ENCODE measurements around the gene POLR1E.
"Not testable (repeated sequence)": the region's sequence is repeated elsewhere in the genome, so short reads cannot be mapped to it uniquely, and the experiment has no call there.

POLR1E gene

GRCh38 chr9:37465249-37466036, 20.3 kb upstream of the POLR1E start, which contains the start of gene ZBTB5:
ZBTB5 (minus strand) TSS chr9:37465450; CDS start chr9:37442551, 22,899 bp downstream.
- peak; percentile 100 for DNase-seq

DNA sequence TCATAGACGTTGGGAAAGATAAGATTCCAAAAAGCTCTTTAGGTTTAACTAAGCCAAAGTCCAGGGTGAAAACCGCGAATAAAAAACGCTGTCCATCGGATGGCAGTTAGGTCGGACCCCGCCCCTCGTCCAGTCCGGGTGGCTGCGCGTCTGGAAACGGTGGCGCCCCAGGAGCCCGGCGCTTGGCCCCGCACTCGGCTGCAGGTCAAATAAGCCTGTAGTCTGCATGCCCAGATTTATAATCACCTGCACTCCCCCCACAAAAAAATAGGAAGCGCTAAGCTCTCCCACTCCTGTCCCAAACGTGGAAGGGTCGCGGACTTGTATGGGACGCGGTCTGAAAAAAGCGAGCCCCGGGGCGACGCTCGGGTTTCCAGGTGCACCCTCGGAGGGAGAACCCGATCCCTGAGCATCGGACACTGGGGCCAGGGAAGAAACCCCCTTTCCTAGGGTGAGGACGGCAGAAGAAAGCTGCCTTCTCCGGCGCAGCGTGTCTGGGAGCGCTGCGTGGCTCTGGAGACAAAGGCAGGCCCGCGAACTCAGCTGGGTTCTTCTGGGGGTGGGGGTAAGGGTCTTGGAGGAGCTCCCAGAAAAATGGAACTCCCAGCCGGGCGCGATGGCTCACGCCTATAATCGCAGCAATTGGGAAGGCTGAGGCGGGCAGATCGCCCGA, 19.6 kb upstream of the POLR1E start:
- peak; percentile 86 for DNase-seq

- DNase-seq: not testable (repeated sequence)
Observed at GRCh38 chr9:37467530-37467929, 18.2 kb upstream of the POLR1E start.

- DNase-seq: no peak
Observed at GRCh38 chr9:37468620-37469019, 17.1 kb upstream of the POLR1E start.

DNA sequence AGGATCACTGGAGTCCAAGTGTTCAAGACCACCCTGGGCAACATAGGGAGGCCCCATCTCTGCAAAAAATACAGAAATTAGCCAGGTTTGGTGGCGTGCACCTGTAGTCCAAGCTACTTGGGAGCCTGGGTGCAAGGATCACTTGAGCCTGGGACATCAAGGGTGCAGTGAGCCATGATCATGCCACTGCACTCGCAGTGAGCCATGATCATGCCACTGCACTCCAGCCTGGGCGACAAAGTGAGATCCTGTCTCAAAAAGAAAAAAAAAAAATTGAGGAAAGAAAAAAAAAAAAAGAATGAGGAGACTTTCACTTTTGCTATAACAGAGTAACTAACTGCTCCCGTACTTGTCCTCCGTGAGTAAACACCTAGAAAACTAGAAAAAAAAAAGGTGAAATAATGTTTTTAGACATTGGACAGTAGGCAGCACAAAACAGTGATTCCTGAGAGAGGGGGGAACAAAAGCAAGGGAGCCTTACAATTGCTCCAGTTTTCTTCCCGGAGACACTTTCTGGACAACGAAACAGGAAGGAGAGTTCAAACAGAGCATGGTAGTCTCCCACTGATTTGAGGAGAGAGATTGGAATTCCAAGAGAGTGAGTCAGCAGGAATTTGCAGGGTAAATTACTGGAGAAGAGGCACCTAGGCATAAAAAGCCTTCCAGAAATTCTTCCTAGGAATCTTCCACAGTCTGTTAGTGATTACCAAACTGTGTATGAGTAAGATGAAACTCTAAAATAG, 13.6 kb upstream of the POLR1E start:
- peak; percentile 95 for DNase-seq

GRCh38 chr9:37473982-37474381, 11.8 kb upstream of the POLR1E start:
- not testable (repeated sequence) for DNase-seq

DNA sequence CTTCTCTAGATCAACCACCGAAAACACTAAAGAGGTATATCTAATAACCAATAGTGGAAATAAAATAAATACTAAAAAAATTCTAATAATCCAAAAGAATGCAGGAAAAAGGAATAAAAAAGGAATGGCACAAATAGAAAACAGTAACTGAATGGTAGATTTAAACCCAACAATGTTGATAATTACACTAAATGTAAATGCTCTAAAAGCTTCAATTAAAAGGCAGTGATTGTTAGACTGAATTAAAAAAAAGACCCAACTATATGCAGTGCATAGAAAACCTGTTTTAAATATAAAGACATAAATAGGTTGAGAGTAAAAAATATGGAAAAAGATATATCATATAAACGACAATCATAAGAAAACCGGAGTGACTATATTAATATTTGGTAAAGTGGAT, 11.3 kb upstream of the POLR1E start:
- no peak for DNase-seq

- DNase-seq: no peak
Observed at GRCh38 chr9:37476930-37477329, 8.8 kb upstream of the POLR1E start.

DNA sequence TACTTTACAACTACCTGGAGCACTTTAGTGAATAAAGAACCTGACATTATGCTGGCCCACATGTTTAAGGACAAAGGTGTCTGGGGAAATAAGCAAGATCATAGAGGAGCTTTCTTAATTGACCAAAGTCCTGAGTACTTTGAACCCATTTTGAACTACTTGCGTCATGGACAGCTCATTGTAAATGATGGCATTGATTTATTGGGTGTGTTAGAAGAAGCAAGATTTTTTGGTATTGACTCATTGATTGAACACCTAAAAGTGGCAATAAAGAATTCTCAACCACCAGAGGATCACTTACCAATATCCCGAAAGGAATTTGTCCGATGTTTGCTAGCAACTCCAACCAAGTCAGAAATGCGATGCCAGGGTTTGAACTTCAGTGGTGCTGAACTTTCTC, 8.3 kb upstream of the POLR1E start:
- peak; percentile 25 for DNase-seq

DNA sequence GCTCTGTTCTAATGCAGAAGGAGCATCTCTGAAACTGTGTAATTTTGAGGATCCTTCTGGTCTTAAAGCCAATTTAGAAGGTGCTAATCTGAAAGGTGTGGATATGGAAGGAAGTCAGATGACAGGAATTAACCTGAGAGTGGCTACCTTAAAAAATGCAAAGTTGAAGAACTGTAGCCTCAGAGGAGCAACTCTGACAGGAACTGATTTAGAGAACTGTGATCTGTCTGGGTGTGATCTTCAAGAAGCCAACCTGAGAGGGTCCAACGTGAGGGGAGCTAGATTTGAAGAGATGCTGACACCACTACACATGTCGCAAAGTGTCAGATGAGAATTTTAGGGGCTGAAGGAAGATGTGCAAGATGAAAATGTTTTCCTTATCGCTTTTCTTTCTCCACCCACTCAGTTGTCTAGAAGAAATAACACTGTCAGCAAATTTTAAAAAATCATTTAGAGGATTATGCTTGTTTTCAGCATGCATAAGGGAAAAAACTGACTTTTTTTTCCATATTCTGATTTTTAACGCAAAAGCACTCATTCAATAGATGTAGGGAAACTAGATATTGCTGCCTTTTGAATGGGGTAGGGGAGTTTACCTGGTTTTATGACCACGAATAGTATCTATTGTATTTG, 7.6 kb upstream of the POLR1E start:
- not testable (repeated sequence) for DNase-seq

GRCh38 chr9:37480759-37481158, 5.0 kb upstream of the POLR1E start:
- no peak for DNase-seq

- no peak for DNase-seq
Observed at GRCh38 chr9:37486256-37486615, 488 bp downstream of the POLR1E start.

GRCh38 chr9:37486616-37487548, 1.1 kb downstream of the POLR1E start:
- DNase-seq: peak; percentile 85

GRCh38 chr9:37491939-37492338, 6.2 kb downstream of the POLR1E start:
- DNase-seq: no peak

DNA sequence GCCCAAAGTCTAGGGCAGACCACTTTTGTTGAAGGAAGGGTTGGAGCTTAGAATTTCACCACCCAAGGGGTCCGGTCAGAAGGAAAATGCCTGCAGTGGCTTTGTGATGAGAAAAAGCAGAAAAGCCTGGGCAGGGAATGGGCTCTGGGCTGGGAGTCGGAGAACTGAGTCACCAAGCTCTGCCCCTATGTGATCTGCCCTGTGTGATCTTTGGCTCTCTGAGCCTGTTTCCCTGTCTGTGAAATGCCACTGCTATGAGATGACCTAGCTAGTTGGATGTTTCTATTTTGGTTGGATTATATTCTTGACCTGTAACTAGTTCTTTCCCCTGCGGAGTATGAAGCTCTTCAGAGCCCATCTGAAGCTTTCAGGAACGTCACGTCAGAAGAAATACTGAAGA, 9.8 kb downstream of the POLR1E start:
- no peak for DNase-seq

DNA sequence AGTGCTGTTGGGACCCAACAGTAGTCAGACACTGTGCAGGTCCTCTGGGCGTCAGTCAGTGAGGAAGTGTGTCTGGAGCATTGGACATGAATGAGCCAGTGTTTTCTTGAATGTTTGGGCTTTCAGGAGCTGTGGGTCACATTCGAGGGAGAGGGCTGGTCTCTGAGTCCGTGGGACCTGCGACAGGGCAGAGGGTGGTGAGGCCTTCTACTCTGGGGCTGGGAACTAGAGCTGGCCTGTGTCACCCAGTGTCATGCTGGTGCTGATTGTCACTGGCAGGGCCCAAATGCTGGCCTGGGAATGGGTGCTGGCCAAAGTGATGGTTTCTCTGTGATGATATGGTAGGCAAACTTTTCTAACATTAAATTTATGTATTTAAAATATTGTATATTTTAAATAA, 10.3 kb downstream of the POLR1E start:
- no peak for DNase-seq

- DNase-seq: no peak
Observed at GRCh38 chr9:37497320-37497719, 11.6 kb downstream of the POLR1E start.

DNA sequence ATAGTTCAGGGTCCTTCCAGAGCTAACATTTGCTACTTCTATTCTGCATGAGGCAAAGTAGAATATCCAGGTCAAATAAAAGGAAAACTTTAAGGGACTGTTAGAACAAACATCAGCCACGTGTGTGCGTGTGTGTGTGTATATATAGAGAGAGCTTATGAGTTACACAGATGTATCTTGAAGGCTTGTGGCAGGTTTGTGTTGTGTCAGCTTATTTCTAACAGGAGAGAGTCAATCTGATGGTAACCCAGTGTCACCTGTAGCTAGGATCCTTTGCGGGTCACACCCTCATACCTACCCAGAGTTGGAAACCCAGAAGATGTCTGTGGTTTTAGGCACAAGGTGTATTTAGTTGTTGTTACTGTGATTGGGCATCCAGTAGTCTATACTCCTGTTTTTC, 12.7 kb downstream of the POLR1E start:
- no peak for DNase-seq

DNA sequence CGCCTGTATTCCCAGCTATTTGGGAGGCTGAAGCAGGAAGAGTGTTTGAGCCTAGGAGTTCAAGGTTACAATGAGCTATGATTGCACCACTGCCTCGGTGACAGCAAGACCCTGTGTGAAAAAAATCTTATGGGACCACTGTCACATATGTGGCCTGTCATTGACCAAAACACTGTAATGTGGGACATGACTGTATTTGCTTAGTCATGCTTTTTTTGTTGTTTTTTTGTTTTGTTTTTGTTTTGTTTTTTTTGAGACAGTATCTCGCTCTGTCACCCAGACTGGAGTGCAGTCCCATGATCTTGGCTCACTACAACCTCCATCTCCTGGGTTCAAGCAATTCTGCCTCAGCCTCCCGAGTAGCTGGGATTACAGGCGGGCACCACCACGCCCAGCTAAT, 13.5 kb downstream of the POLR1E start:
- no peak for DNase-seq

GRCh38 chr9:37501957-37502596, 16.3 kb downstream of the POLR1E start:
- DNase-seq: no peak

GRCh38 chr9:37503736-37504135, 18.0 kb downstream of the POLR1E start:
- DNase-seq: peak; percentile 23

DNA sequence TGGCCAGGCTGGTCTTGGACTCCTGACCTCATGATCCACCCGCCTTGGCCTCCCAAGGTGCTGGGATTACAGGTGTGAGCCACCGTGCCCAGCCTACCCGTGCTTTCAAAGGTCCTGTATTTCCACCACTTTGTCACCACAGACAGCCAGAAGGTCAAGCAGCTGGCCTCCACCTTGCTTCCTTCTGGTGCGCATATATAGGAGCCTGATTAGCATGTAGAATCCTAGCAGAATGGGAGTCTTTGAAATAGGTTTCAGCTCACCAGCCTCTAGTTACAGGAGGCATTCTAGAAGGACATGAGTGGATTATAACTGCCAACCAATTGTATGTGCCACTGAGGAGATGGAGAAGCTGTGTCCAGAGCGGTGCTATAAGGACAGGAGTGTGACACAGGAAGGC, 18.9 kb downstream of the POLR1E start:
- no peak for DNase-seq

Data from HCEC 1CT (cell line).